Measurements from ENCODE around the gene ITPR2.

- no peak for TF ChIP-seq SP1 (IDR thresholded peaks at IDR 0.05)
- TF ChIP-seq, protein P1, sequence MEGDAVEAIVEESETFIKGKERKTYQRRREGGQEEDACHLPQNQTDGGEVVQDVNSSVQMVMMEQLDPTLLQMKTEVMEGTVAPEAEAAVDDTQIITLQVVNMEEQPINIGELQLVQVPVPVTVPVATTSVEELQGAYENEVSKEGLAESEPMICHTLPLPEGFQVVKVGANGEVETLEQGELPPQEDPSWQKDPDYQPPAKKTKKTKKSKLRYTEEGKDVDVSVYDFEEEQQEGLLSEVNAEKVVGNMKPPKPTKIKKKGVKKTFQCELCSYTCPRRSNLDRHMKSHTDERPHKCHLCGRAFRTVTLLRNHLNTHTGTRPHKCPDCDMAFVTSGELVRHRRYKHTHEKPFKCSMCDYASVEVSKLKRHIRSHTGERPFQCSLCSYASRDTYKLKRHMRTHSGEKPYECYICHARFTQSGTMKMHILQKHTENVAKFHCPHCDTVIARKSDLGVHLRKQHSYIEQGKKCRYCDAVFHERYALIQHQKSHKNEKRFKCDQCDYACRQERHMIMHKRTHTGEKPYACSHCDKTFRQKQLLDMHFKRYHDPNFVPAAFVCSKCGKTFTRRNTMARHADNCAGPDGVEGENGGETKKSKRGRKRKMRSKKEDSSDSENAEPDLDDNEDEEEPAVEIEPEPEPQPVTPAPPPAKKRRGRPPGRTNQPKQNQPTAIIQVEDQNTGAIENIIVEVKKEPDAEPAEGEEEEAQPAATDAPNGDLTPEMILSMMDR (IDR thresholded peaks at IDR 0.05; ENCODE audit: low read depth, low read length, missing input control): no peak
- TF ChIP-seq, protein P2, sequence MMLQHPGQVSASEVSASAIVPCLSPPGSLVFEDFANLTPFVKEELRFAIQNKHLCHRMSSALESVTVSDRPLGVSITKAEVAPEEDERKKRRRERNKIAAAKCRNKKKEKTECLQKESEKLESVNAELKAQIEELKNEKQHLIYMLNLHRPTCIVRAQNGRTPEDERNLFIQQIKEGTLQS (IDR thresholded peaks at IDR 0.05): no peak
- TF ChIP-seq YY1 (IDR thresholded peaks at IDR 0.05): no peak
Observed at GRCh38 chr12:26309634-26310033, 523.4 kb downstream of the ITPR2 start.
